Kidney capillary endothelial cell (primary cell): ENCODE results near the gene TBC1D1.

ENCODE experiments used
- DNase-seq: peaks from one replicate; pipeline ENCODE4 v3.0.0-alpha.2; 2018; ENCODE audit warnings: low spot score

TBC1D1 gene

DNA sequence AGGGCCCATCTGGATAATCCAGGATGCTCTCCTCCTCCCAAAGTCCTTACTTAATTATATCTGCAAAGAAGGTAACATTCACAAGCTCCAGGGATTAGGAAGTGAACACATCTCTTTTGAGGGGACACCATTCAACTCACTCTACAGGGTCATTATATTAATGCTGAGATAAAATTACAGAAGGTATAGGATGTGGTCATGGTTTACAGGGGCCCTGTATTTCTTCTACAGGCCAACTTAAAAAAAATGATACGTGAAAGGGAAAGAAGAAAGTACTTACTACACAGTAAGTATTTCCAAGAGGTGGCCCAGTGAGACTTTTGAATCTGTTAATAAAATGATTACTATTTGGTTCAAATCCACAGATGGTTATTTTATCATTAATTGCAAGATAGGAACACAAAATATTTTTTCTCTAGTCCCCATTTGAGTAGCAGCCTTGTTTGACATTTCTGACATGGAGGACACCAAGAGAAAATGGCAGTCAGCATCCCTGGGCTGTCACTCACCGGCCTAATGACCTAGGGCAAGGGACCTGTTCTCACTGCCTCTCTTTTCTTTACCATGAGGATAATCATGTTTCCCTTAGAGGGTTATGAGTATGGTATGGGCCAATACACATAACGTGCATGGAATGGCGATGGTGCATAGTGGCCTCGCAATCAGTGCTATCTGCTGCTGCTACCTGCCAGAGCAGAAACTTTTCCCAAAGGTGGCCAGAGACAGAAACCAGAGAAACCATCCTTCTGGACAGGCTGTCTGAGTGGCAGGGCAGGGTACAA lies 209.8 kb downstream of the TBC1D1 start:
- DNase-seq: no peak

- DNase-seq: no peak
These were observed 210.7 kb downstream of the TBC1D1 start for GRCh38 chr4:38101563-38101962.

DNA sequence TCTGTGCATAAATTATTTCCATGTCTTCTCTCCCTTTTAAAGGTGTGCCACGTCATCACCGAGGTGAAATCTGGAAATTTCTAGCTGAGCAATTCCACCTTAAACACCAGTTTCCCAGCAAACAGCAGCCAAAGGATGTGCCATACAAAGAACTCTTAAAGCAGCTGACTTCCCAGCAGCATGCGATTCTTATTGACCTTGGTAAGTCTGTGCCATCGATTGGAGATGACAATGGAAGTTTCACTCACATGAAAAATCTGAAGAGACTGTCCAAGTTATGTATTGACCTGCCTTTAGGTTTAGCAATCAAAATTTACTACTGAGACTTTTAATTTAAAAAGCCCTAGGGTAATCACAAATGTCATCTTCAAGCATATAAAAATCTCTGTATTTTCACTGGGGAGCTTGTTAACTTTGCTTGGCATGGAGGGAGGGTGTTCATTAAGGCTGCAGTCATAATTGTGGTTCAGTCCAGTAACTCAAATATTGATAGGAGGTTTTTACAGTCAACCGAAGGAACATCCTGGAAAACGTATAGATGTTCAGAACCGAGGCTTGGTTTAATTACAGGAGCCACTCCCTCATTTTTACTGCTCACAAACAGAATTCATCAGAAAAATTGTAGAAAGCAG lies 212.2 kb downstream of the TBC1D1 start:
- no peak for DNase-seq

GRCh38 chr4:38105475-38106220 lies 214.8 kb downstream of the TBC1D1 start:
- DNase-seq: no peak

GRCh38 chr4:38106311-38106710 lies 215.4 kb downstream of the TBC1D1 start:
- DNase-seq: no peak

DNA sequence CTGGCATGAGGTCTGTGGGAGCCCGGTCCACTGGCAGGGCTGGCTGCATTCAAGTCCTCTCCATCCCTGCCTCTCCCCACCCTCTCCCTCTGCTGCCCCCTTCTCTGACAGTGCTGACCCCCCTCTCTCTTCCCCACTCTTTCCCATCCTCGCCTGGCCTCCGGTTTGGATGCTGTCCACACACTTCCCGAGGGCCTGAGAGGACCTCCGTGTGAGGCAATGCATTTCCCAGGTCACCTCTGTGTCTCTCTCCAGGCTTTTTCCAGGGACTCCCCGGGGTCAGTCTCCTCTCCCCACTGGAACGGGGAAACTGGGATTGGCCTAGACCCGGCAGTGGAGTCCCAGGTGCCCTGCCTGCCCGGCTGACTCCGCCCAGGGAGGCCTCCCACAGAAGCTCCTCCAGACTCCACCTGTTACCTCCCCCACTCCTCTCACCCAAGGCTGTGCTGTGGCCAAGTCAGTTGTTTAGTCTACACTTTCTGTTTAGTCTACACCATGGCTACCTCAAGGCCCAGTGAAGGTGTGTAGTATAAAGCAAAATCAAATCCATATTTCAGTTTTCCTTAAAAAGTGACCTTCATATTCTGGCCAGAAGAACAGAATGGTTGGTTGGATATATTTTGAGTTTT lies 216.1 kb downstream of the TBC1D1 start:
- DNase-seq: no peak

- DNase-seq: no peak
These were observed 216.9 kb downstream of the TBC1D1 start for GRCh38 chr4:38107818-38108217.

DNA sequence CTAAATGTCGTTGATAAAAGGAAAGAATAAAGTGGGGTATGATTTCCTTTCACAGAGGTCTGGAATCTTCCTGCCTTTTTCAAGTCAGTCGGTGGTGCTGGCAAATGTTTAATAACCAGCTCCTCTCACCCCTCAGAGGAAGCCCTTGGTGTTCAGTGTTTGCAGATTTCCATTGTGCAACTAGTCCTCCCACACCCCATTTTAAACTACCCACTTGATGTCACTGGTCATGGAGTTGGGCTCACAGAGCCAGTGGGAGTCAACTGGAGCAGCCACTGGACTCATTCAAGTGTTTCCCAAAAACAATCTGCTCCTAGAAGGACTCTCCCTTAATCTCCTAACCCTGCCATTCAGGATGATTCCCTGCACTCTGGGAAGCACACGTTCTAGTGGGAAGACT lies 218.5 kb downstream of the TBC1D1 start:
- no peak for DNase-seq

DNA sequence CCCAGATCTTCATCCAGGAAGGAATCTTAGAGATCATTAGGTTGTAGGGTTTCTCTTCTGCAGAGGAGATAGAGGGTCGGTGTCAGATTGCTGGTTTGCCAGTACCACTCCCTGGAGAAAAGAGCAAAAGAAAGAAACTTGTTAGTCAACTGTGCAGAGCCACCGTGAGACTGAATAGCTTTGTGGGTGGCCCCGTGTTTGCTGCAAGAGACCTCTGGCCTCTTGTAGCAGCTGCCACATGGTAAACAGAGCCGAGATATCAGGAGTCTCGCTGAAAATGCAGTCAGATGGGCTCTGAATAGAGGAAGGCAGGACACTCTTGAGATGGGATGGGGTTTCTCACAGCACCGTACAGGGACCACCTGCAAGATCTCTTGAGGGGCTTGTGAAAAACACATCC lies 219.0 kb downstream of the TBC1D1 start:
- DNase-seq: no peak

- DNase-seq: no peak
These were observed 220.1 kb downstream of the TBC1D1 start for GRCh38 chr4:38111024-38111423.

GRCh38 chr4:38111717-38112116 lies 220.8 kb downstream of the TBC1D1 start:
- no peak for DNase-seq

- DNase-seq: no peak
These were observed 222.2 kb downstream of the TBC1D1 start for GRCh38 chr4:38113132-38113531.

GRCh38 chr4:38113551-38113950 lies 222.7 kb downstream of the TBC1D1 start:
- DNase-seq: no peak

DNA sequence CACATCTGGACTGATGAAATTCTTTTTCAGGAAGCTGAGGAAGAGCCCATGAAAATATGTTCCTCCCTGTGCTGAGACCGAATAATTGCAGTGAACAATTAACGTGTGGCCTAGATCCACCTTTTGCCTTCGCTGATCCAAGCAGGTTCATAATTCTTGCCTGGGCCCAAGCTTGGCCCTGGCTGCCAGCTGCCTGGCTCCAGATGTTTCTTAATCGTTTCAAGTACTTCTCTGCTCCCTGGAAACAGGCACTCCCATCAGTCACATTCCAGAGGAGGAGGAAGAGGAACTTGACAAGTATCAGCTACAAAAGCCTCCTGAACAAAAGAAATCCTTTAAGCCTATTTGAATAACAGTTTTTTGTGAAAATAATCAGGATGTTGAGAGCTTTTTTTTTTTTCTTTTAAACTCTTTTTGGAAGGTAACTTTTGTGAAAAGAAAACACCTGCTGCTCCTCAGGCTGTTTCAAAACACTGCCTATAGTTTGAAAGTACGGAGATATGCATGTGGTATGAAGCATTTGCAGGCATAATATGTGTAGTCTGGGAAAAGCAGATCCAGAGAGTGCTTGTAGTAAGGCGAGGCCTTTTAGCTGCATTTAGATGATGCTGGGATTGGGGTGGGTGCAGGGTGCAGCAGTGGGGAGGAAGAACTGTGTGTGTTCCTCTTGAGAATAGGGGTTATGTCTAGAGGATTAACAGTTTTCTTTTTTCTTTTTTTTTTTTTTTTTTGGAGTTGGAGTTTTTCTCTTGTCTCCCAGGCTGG lies 223.7 kb downstream of the TBC1D1 start:
- DNase-seq: no peak

GRCh38 chr4:38115601-38116000 lies 224.7 kb downstream of the TBC1D1 start:
- DNase-seq: no peak

DNA sequence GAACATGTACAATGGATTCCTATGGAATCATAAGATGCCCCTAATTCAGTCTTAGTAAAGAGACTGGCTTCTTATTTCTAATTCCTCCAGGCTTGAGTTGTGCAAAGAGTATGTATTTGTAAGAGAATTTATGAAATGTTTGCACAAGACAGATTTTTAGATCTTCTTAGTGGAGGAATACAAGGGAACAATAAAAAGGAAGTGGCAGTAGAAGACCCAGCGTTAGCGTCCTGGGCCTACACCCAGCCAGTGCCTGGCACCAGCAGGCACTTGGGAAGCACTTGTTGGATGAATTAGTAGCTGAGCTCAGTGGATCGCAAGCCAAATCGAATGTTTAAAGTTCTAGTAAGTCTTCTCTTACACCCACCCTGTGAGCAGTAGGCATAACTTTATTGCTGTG lies 226.7 kb downstream of the TBC1D1 start:
- DNase-seq: no peak

DNA sequence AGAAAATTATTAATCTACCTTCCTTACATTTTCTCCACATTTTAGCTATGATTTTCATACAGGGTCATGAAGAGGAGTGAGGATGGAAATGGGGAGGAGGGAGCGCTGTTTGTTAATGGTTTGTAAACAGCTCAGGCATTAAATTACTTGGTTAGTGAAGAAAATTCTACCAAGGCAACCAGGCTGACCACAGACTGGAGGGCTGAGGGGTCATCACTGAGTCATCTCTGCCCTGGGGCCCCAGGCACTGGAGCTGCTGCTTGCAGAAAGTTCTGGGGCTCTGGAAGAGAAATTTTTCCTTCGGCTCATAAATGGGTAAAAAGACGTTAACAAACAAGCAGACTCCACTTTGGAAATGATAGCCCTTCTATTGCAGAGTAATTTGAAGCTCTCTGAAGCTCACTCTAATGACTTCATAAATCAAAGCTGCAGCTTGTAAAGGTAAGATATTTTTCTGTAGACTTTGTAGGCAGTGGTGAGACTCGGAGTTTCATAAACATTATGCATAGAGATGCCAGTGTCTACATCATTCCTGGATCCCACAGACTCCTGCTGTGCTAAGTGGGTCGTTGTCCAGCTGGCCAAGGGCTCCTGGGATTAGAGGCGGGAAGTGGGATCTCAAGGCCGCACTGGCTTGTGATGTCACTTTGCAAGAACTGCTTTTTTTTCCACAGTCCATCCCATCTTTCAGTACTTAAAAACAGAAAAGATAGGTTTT lies 228.9 kb downstream of the TBC1D1 start:
- no peak for DNase-seq

DNA sequence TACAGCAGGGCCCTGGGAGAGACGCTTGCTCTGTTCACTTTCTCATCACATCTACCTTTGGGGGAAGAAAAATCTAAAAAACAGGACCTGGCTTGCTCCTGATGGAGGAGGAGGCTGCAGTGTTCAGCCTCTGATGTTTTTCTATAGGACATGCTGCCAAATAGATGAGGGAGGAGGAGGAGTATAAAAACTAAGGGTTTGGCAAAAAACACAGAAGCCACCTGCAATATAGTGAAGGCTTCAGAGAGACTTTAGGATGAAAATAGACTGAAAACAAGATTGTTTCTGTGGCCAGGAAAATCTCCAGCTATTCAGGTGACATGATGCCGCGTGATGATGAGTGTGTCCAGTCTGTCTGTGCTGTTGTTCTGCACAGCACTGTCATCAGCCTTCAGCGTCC lies 229.9 kb downstream of the TBC1D1 start:
- no peak for DNase-seq

DNA sequence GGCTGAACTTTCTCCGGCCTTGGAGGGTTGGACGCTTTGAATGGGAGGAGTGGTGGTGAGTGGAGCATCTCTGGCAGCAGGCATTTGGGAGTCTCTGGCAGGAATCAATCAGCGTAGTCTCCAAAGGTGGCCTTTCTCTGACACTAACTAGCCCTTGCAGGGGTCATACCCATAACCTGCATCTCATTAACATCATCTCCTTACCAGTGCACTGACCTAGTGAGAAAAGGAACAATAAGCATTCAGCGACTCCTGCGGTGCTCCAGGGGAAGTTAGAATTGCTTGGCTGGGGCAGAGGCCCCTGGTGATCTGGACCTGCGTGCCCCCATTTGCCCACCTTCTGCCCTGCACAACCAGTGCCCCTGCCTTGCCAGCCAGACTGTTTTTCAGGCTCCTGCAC lies 231.2 kb downstream of the TBC1D1 start:
- no peak for DNase-seq

- no peak for DNase-seq
These were observed 232.7 kb downstream of the TBC1D1 start for GRCh38 chr4:38123555-38123954.

- DNase-seq: no peak
These were observed 234.1 kb downstream of the TBC1D1 start for GRCh38 chr4:38124961-38125360.
